IPS-20b (cell line): Measurements from ENCODE around the gene ZSWIM3.
A peak's percentile ranks its signal among the peaks of the same experiment; 100 is the strongest.

ENCODE experiments used
- H3K27ac ChIP-seq: one replicate; pipeline ENCODE4 v1.5.1; 2013; ENCODE audit warnings: low read length
- H3K27me3 ChIP-seq: 2 replicates; pipeline ENCODE4 v1.6.1; 2013; ENCODE audit warnings: mild to moderate bottlenecking, low read length, inconsistent platforms; ENCODE audit not compliant: insufficient read depth
- H3K36me3 ChIP-seq: 2 replicates; pipeline ENCODE4 v1.6.1; 2013; ENCODE audit warnings: low read depth, mild to moderate bottlenecking, inconsistent platforms, low read length, moderate library complexity; ENCODE audit not compliant: insufficient read depth
- H3K4me1 ChIP-seq: 2 replicates; pipeline ENCODE4 v1.6.1; 2013; ENCODE audit warnings: mild to moderate bottlenecking, control low read depth, inconsistent platforms, low read length, moderate library complexity; ENCODE audit not compliant: insufficient read depth
- H3K4me3 ChIP-seq: 2 replicates; pipeline ENCODE4 v1.5.1; 2013; ENCODE audit warnings: mild to moderate bottlenecking, low read length, inconsistent platforms
- H3K9ac ChIP-seq: 2 replicates; pipeline ENCODE4 v1.6.1; 2013; ENCODE audit warnings: low read depth, mild to moderate bottlenecking, inconsistent platforms, low read length, moderate library complexity
- H3K9me3 ChIP-seq: 2 replicates; pipeline ENCODE4 v1.6.1; 2013; ENCODE audit warnings: mild to moderate bottlenecking, low read depth, low read length, inconsistent platforms; ENCODE audit not compliant: insufficient read depth

Gene ZSWIM3

GRCh38 chr20:45886590-45887345, 29.4 kb downstream of the ZSWIM3 start:
- no peak overlapping the region for H3K9ac ChIP-seq

GRCh38 chr20:45887346-45887715, 29.9 kb downstream of the ZSWIM3 start, which contains the start of gene SPATA25:
TSS of gene SPATA25 (minus strand) at chr20:45887622. CDS start at chr20:45887590, 32 bp downstream.
- H3K9me3 ChIP-seq, result no peaks in the 10 kb centered on the region
- H3K36me3 ChIP-seq, result peaks cover 41% of the 10 kb centered on the region
- no peak within 1 kb of the TSS for H3K27ac ChIP-seq
- no peak within 1 kb of the TSS for H3K9ac ChIP-seq
- no peak within 1 kb of the TSS for H3K4me3 ChIP-seq
- no peaks in the 10 kb centered on the region for H3K27me3 ChIP-seq
- no peaks in the 10 kb centered on the region for H3K4me1 ChIP-seq

More at GRCh38 chr20:45886590-45887345, 29.4 kb downstream of the ZSWIM3 start:
- Histone ChIP-seq H3K36me3 (peaks cover 43% of the 10 kb centered on the region), H3K27me3 (no peaks in the 10 kb centered on the region), H3K4me1 (no peaks in the 10 kb centered on the region), H3K9me3 (no peaks in the 10 kb centered on the region), H3K27ac (no peak overlapping the region), H3K4me3 (no peak overlapping the region)

- no peak overlapping the region for H3K27ac ChIP-seq
- H3K4me3 ChIP-seq, result no peak overlapping the region
- peaks cover 36% of the 10 kb centered on the region for H3K36me3 ChIP-seq
- no peaks in the 10 kb centered on the region for H3K27me3 ChIP-seq
- H3K9me3 ChIP-seq, result no peaks in the 10 kb centered on the region
- H3K4me1 ChIP-seq, result no peaks in the 10 kb centered on the region
- no peak overlapping the region for H3K9ac ChIP-seq
Observed at GRCh38 chr20:45888681-45889080, 31.3 kb downstream of the ZSWIM3 start.

GRCh38 chr20:45890077-45890984, 32.9 kb downstream of the ZSWIM3 start:
- H3K27ac ChIP-seq, result no peak overlapping the region
- peak overlapping the region; percentile 88; the same call in 1 of the 2 replicates for H3K9ac ChIP-seq
- peak overlapping the region; percentile 81 for H3K4me3 ChIP-seq
- no peaks in the 10 kb centered on the region for H3K27me3 ChIP-seq
- H3K9me3 ChIP-seq, result no peaks in the 10 kb centered on the region
- no peaks in the 10 kb centered on the region for H3K4me1 ChIP-seq
- H3K36me3 ChIP-seq, result peaks cover 38% of the 10 kb centered on the region

GRCh38 chr20:45890985-45891983, 33.9 kb downstream of the ZSWIM3 start, which contains the start of the genes CTSA and NEURL2:
TSS of gene CTSA (plus strand) at chr20:45891335. CDS start at chr20:45891569, 234 bp downstream.
TSS of gene NEURL2 (minus strand) at chr20:45891208. CDS start at chr20:45890991, 217 bp downstream.
- Histone ChIP-seq H3K36me3 (peaks cover 37% of the 10 kb centered on the region), H3K4me3 (peak within 1 kb of the TSS; percentile 81), H3K9me3 (no peaks in the 10 kb centered on the region), H3K27me3 (no peaks in the 10 kb centered on the region), H3K27ac (peak within 1 kb of the TSS; percentile 43), H3K9ac (peak within 1 kb of the TSS; percentile 88), H3K4me1 (no peaks in the 10 kb centered on the region)

GRCh38 chr20:45892049-45892825, 34.8 kb downstream of the ZSWIM3 start:
- H3K9ac ChIP-seq, result peak overlapping the region; percentile 88; the same call in 1 of the 2 replicates
- H3K4me3 ChIP-seq, result peak overlapping the region; percentile 81
- H3K27ac ChIP-seq, result no peak overlapping the region
- no peaks in the 10 kb centered on the region for H3K27me3 ChIP-seq
- H3K4me1 ChIP-seq, result no peaks in the 10 kb centered on the region
- H3K9me3 ChIP-seq, result no peaks in the 10 kb centered on the region
- H3K36me3 ChIP-seq, result peaks cover 43% of the 10 kb centered on the region

GRCh38 chr20:45892828-45893500, 35.5 kb downstream of the ZSWIM3 start:
- Histone ChIP-seq H3K4me3 (no peak overlapping the region), H3K27ac (no peak overlapping the region), H3K9me3 (no peaks in the 10 kb centered on the region), H3K27me3 (no peaks in the 10 kb centered on the region), H3K9ac (no peak overlapping the region), H3K36me3 (peaks cover 45% of the 10 kb centered on the region), H3K4me1 (no peaks in the 10 kb centered on the region)

- Histone ChIP-seq H3K4me1 (no peaks in the 10 kb centered on the region), H3K27ac (no peak overlapping the region), H3K9me3 (no peaks in the 10 kb centered on the region), H3K36me3 (peaks cover 48% of the 10 kb centered on the region), H3K27me3 (no peaks in the 10 kb centered on the region), H3K4me3 (no peak overlapping the region), H3K9ac (no peak overlapping the region)
Observed at GRCh38 chr20:45893831-45894230, 36.4 kb downstream of the ZSWIM3 start.

- Histone ChIP-seq H3K4me1 (no peaks in the 10 kb centered on the region), H3K36me3 (peaks cover 55% of the 10 kb centered on the region), H3K9me3 (no peaks in the 10 kb centered on the region), H3K27me3 (no peaks in the 10 kb centered on the region), H3K27ac (no peak overlapping the region), H3K4me3 (no peak overlapping the region), H3K9ac (no peak overlapping the region)
Observed at GRCh38 chr20:45894797-45895196, 37.4 kb downstream of the ZSWIM3 start.

- no peaks in the 10 kb centered on the region for H3K9me3 ChIP-seq
- H3K27me3 ChIP-seq, result no peaks in the 10 kb centered on the region
- no peak overlapping the region for H3K27ac ChIP-seq
- H3K4me1 ChIP-seq, result no peaks in the 10 kb centered on the region
- H3K4me3 ChIP-seq, result no peak overlapping the region
- H3K9ac ChIP-seq, result no peak overlapping the region
- peaks cover 70% of the 10 kb centered on the region for H3K36me3 ChIP-seq
Observed at GRCh38 chr20:45896641-45897161, 39.3 kb downstream of the ZSWIM3 start.
